ENCODE measurements around the gene PBRM1.

DNA sequence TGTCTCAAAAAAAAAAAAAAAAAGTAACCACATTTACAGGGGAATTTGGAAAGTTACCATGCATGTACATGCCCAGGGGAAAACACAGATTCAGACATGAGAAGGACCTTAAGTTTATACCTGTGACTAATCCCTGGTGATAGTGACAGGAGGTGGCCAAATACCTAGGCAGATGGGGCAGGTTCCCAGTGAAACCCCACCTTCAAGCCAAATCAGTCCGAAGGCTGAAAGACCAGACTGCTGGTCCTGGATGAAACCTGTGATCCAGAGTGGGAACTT, 36.0 kb upstream of the PBRM1 start:
- no peak for TF ChIP-seq EZH2 (IDR thresholded peaks at IDR 0.05; ENCODE audit: insufficient read depth, poor library complexity, severe bottlenecking)
- TF ChIP-seq EZH2phosphoT487 (IDR thresholded peaks at IDR 0.05; ENCODE audit: insufficient read depth, low read depth): no peak

Measured in GM23248 (cell line).